LNCAP (cell line): ENCODE data around the gene SLX9.

Source experiments
- TF ChIP-seq, protein P1 (sequence below): fragments of 450-650 bp; IDR thresholded peaks from 2 replicates; pipeline ENCODE4 v1.5.1; 2017; ENCODE audit warnings: mild to moderate bottlenecking

Gene SLX9

DNA sequence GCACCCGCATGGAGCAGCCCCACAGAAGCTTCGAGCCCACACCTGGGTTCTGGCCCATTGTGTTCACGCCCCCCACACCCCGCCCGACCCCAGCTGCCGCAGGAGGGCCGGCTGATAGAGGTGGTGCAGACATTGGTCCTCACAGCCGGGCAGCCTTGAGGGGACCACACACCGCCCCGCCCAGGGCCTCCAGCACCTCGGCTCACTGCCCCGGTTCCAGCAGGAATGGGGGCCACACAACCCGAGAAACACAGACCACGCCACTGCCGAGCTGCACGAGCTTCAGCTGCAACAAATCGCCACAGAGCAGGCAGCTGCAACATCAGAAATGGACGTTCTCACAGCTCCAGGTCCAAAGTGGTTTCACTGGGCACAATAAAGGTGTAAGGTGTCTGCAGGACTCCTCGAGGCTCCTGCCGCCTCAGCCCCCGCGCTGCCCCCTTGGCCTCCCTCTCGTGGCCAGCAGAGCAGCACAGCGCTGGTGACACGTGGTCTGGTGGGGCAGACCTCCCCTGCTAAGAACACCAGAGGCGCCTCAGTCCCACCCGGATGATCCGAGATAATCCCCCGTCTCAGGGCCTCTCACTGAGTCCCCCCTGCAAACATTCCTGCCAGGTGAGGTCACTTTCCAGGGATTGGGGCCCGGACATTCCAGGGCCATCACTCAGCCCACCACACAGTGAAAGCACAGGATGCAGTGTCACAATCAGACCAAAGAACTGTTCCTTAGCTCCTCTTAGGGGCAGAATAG is 72.3 kb downstream of the SLX9 start:
- TF ChIP-seq, protein P1, sequence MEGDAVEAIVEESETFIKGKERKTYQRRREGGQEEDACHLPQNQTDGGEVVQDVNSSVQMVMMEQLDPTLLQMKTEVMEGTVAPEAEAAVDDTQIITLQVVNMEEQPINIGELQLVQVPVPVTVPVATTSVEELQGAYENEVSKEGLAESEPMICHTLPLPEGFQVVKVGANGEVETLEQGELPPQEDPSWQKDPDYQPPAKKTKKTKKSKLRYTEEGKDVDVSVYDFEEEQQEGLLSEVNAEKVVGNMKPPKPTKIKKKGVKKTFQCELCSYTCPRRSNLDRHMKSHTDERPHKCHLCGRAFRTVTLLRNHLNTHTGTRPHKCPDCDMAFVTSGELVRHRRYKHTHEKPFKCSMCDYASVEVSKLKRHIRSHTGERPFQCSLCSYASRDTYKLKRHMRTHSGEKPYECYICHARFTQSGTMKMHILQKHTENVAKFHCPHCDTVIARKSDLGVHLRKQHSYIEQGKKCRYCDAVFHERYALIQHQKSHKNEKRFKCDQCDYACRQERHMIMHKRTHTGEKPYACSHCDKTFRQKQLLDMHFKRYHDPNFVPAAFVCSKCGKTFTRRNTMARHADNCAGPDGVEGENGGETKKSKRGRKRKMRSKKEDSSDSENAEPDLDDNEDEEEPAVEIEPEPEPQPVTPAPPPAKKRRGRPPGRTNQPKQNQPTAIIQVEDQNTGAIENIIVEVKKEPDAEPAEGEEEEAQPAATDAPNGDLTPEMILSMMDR = no peak

DNA sequence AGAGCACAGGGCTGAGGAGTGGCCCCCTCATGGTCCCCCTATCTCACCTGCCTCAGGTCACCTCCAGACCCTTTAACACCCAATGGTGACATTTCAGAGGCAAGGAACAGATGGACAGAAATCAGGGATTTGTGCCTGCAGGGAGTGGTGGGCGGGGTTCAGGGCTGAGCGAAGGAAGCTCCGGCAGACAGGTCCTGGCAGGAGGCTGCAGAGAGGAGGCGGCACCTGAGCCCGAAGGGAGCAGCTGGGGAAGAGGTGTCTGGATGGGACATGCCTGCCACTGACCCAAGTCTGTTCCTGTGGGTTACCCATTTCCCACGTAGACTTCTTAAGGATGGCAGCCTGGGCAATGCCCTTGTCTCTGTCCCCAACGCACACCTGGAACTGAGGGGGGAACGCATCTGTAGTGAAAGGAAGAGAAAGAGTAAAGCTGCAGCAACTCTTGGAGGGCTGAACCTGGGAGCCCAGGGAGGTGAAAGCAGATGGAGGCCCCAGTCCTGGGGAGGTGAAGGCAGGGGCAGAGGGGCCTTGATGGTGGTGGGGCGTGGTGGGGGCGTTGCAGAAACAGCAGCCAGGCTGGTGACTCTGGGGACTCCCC is 72.9 kb downstream of the SLX9 start:
- TF ChIP-seq, protein P1 = no peak

DNA sequence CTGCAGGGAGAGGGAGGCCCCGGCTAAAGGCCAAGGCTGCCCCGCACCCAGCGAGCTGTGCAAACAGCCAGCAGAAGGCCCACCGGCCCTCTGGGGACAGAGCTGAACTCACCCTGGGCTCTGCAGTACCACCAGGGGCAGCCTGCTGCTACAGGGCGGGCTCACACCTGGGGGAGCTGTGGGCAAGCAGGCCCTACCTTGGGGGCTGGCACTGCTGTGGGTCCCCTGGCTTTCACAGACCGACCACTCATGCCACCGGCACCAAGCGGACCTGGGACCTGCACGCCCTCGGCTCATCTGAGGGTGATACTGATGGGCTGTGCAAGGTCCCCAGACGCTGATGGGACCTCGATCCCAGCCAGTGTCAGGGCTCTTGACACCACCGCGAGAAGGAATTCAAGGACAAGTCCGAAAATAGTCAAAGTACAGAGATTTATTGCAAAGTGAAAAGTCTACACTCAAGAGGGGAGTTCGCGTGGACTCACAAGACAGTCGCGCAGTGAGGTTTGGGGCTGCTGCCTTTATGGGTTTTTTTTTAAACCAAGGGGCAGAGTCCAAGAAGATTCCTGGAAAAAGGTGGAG is 73.5 kb downstream of the SLX9 start:
- TF ChIP-seq, protein P1 = no peak

- TF ChIP-seq, protein P1 = no peak
These were observed 75.1 kb downstream of the SLX9 start for GRCh38 chr21:45014747-45015468.

- TF ChIP-seq, protein P1 = no peak
These were observed 75.6 kb downstream of the SLX9 start for GRCh38 chr21:45015469-45015860.

GRCh38 chr21:45016031-45016405 is 76.2 kb downstream of the SLX9 start:
- TF ChIP-seq, protein P1 = no peak

DNA sequence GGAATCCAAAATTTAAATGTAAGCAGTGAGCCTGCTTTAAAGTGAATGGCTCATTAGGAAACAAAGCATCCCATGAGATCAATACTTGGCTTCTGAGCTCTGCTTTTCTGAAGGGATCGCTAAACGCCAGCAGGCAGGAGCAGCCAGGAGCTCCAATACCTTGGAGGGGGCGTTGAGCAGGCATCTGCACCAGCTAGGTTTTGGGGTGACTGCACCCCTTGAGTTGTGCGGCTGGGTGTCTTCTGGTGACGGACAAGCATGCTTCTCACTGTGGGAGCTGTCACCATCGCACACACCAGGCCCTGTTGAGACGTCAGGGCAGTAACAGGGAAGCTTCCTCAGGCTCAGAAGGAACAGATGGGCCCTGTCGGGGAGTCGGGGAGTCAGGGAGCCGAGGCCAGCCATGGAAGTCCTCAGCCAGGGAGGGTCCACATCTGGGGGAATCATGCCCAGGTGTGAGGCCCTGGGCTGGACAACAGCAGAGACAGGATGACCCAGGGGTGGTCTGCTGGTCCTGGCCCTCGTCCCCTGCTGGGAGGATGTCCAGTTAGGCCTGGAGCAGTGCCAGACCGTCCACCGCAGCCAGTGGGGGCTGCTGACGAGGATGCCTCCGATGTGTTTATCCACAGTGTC is 76.7 kb downstream of the SLX9 start:
- TF ChIP-seq, protein P1 = no peak
